NCI-H1694 treated with DMSO at 0.1 percent for 48 hours (cell line): ENCODE measurements around the gene NRG2.

Source experiments
- DNase-seq: peaks from one replicate; lab custom pipeline; 2025; lab: John Stamatoyannopoulos, UW

Gene NRG2

DNA sequence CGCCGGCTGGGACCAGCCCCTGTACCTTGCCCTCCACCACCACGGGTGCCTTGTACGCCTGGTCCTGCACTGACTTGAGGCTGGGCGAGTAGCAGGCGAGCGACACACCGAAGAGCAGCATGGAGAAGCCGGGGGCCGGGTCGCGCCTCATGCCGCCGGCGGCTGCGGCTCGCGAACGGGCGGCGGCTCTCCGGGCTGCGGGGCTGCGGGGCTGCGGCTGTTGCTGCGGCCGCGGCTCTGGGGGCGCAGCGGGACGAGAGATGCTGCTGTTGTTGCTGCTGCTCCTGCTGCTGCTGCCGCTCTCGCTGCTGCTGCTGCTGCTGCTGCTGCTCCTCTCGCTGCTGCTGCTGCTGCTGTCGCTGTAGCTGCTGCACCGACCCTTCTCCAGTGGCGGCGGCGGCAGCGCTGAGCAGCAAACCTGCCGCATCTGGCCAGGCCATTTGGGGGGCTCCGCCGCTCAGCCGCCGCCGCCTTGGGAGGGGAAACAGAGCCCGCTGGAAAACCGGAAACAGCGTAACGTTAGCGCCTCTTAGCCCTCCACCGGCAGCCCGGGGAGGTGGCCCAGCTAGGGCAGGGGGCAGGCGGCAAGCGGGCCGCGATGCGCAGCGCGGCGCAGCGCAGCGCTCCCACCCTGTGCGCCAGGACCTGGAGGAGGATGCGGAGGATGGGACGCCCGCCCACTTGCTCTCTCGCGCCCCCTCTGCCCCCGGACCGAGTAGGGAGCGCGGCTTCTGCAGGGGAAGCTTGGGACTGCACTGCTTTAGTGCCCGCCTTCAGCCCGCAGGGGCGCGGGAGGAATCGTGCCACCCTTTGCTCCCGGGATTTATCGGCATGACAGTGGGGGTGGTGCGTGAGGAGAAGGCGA is at the start of gene NRG2:
NRG2 (minus strand) TSS at position 657 of the 865 bp plus-strand sequence.
- peak; percentile 65 for DNase-seq

DNA sequence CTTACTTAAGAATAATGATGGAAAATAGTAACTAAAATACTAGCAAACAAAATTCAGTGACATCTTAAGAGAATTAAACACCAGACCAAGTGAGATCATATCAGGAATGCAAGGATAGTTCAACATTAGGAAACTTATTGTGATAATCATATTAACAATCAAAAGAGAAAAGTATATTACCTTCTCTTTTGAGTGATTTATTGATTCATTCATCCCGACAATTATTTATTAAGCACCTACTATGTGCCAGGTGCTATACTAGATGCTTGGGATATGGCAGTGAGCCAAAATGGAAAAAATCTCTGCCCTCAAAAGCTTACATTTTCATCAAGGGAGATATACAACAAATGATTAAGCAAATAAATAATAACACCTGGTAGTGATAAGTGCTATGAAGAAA is 47.2 kb upstream of the NRG2 start:
- no peak for DNase-seq

DNA sequence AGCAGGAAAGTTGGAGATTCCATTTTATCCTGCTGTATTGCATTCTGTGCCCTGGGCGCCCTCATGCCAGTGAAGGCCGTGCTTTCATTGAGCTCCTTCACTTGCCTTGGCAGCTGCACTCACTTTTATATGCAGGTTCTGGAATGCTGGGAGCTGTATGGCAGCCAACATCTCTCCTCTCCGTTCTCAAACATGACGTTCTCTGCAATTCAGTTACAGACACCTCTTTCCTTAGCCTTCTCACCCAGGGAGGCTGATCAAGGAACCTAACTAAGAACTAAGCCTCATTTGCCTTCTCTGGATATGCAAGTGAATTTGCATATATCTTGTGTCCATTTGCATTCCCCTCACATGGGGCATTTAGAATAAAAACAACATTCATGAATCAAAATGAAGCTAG is 41.4 kb upstream of the NRG2 start:
- no peak for DNase-seq

DNA sequence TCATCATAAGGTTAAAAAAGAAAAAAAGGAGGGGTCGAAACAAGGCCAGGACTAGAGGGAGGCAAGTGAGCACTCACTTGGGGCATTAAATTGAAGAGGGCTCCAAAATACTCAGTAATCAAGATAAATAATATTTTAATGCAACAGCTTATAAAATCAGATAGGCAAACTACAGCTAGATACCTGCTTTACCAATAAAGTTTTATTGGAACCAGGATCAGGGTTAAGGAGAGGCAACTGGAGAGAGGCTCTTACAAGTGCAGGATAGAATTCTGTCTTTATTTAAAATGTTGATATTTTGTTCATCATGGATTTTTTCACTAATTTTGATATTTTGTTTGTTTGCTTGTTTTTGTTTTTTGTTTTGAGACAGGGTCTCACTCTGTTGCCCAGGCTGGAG is 40.6 kb upstream of the NRG2 start:
- no peak for DNase-seq

DNA sequence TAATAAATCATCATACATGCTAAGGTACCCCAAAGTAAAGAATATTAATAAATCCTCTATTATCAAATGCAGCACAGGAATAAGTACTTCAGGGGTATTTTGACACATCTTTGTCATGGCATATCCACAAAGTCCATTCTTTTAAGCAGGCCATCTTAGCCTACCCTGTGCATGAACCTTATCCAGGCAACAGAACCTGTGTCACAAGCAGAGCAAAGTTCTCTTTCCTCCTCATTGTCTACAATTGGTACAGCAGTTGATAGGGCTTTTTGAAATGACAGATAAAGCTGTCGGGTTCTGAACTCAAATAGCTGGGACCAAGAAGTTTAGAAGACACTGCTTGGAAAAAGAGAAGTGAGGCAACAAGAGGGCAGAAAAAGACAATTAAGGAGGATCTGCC is 40.0 kb upstream of the NRG2 start:
- DNase-seq: no peak

DNA sequence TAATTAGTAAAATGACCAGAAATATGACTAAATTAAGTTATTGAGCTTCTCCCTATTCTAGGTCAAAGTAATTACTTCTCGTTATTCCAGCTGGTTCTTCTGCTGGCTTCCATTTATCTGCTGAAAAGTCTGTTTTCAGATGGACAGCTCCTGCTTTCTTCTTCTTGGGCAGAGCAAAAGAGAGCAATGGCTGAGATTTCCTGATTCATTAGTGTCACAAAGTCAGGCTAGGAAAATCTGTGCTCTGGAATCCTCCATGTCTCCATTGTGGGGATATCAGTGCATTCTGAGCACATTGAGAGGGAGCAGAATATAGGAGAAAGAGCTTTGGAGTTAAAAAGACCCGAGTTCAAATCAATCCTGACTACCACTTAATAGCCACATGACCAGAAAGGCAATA is 33.7 kb upstream of the NRG2 start:
- no peak for DNase-seq

DNA sequence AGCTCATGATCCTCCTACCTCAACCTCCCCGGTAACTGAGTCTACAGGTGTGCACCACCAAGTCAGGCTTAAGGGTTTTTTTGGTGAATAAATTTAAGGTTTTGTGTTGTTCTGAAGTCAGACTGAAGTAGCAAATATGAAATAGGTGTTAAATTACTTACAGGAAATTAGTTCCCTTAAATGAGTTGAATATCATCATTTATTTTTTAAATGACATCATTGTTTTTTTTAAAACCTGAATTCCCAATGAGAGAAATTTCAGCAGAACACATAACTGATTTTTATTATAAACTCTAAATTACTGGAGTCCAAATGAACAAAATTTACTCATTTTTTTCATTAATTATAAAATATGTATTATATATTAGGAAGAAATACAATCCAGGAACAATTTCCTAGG is 33.0 kb upstream of the NRG2 start:
- DNase-seq: no peak

DNA sequence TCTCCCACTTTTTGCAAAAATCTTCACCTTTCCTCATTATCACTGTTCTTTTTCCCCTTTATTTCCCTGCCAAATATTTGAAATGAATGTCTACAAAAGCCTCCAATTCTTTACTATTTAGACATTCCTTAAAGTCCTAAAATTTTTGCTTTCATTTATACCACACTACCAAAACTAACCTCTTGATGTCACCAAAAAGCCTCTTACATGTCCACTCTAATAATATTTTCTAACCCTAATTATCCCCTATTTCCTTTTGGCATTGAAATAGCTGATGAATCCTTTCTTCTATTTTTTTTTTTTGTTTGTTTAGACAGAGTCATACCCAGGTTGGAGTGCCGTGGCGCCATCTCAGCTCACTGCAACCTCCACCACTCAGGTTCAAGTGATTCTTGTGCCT is 32.3 kb upstream of the NRG2 start:
- no peak for DNase-seq

DNA sequence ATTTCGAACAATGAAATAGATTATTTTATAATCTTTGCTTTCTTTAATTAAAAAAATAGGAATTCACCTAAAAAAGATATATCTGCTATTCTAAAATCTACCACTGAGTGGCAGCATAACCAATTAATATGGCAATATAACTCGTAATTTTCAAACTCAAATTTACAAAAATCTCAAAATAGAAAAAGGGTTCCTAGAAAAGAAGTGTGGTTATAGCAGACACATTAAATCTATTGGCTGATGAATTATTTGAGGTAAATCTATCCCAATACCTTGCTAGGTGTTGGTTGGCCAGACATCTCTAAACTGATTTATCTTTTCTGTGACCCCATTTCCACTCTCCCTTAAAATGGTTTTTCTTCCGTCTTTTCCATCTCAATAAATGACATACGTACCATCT is 30.2 kb upstream of the NRG2 start:
- DNase-seq: no peak

DNA sequence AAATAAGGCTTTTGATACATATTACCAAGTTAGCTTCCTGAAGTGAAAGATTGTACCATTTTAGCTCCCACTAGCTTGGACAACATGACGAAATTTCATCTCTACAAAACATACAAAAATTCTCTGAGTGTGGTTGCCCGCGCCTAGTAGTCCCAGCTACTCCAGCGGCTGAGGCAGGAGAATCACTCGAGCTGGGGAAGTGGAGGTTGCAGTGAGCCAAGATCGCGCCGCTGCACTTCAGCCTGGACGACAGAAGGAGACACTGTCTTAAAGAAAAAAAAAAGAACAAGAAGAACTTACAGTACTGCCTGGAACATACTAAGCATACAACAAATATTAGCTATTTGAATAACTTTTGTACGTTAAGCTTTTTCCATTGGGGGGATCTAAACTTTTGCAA is 29.7 kb upstream of the NRG2 start:
- no peak for DNase-seq

DNA sequence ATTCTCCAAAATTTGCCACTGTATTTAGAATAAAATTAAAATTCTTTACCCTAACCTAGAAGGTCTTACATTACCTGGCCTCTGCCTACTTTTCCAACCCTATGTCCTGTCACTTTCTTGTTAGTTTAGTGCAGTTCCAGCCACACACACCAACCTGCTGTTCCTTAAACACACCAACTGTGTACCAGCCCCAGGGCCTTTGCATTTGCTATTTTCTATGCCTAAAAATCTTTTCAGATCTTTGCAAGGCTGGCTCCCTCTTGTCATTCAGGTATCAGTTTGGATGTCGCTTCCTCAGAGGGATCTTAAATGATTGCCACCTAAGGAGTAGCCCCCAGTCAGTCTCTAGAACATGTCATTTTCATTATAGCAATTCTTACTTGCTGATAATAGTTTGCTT is 17.7 kb upstream of the NRG2 start:
- DNase-seq: no peak

DNA sequence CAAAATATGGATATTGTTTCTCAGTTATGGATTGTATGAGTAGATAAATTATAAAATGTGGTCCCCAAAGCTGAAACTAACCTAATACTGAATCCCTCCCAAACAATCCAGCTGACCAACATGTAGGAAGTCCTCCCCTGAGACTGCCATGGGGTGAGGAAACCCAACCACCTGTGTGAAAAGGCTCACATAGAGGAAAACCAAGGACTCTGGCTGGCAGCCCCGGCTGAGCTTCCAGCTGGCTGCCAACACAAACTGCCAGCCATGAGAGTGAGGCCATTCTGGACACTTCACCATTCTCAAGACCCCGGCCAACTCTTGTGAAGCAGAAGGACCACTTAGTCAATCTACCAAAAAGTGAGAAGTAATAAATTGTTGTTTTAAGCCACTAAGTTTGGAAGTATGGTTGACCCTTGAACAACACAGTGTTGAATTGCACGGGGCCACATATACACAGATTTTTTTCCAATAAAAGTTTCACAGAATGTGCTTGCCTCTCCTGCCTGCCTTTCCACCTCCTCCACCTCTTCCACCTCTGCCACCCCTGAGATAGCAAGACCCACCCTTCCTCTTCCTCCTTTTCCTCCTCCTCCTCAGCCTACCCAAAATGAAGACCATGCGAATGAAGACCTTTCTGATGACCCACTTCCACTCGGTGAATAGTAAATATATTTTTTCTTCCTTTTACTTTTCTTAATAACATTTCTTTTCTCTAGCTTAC is 15.3 kb upstream of the NRG2 start:
- DNase-seq: no peak

DNA sequence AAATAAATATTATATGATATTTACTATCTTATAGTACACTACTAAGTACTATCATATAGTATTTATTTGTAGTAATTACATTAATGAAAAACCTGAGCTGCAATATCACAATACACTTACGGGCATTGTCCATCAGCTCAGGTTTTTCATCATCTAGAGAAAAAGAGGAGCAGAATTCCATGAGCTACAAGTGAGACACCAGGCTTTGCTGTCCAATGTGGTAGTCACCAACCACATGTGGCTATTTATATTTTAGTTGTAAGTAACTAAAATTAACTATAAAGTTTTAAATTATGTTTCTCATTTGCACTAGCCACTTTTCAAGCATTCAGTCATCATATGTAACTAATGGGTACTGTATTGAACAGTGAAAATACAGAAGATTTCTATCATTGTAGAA is 13.8 kb upstream of the NRG2 start:
- DNase-seq: no peak

DNA sequence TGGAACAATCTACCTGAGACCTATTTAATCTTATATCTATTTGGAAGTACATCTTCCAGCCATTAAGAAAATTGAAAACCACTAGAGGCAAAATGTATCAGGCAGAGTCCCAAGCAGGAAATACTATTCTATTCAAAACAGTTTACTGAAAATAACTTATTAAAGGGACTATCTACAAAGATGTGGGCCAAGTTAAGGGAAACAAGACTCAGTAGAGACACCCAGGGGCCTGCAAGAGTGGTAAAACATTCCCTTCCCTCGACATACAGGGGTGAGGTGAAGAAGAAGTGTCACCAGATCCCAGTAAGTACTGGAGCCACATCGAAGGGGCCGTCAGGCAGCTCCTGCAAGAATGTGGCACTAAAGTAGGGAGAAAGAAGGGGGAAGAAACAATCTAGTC is 12.1 kb upstream of the NRG2 start:
- no peak for DNase-seq

DNA sequence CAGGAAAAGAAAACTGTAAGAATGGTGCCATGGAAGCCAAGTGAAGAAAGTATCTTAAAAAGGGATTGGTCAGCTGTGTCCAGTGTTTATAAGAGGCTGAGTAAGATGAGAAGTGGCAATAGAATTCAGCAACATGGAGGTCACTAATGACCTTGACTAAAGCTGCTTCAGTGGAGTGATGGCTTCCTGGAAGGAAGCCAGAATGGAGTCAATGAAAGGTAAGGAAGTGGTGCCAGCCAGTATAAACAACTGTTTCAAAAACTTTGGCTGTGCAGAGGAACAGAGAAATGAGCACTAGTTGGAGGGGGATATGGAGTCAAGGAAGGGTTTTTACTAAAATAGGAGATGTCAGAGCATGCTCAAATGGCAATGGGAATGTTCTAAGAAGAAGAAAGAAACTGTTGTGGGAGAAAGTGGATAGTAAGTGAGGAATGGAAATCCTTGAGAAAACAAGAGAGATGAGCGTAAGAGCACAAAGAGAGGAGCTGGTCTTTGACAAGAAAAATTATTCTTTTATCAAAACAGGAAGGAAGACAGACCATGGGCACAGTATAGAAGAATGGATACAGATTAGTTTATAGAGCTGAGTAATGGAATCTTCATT is 11.1 kb upstream of the NRG2 start:
- DNase-seq: no peak

DNA sequence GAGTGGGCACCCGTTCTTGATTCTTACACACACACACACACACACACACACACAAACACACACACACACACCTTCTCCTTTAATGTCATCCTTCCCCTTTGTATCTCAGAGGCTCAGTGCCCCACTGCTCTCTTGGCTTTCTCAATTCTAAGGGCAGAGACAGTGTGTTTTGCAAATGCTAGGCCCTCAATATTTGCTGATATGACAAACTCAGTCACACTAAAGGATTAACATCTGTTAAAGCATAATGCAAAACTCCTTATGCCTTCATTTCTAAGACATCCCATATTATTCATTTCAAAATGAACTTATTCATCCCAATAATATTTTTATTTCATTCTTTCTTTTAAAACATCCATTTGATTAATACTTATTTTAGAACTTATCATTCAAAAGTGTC is 8.9 kb upstream of the NRG2 start:
- no peak for DNase-seq

DNA sequence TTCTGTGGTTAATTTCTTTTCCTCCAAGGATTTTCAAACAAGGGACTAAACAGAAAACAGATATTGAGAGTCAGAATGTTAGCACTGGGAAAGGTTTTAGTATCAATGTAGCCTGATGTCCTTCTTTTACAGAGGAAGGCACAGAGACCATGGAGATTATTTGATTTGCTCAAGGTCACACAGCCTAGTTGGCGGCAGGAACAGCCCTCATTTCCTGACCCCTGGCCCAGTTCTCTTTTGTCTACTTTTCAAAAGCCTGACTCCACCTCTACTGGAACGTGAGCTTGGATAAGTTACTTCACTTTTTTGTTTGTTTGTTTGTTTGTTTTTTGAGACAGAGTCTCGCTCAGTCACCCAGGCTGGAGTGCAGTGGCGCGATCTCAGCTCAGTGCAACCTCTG is 6.6 kb upstream of the NRG2 start:
- no peak for DNase-seq

DNA sequence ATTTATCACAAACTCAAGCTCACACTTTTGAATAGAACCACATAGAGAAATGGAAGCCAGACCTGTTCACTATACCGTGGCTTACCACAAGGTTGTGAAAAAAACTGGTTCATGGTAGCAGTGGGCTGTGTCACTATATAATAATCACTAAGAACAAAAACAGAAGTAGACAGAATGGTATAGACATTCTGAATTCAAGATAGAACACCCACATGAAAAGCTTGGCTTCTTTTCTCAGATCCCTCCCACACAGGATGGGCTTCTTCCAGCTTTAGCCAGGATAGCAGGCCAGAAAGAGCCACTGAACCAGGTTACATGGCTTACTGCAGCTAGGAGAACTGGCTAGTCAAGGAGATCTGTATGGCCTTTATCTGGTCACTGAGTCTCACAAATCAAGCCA is 6.1 kb upstream of the NRG2 start:
- DNase-seq: no peak

DNA sequence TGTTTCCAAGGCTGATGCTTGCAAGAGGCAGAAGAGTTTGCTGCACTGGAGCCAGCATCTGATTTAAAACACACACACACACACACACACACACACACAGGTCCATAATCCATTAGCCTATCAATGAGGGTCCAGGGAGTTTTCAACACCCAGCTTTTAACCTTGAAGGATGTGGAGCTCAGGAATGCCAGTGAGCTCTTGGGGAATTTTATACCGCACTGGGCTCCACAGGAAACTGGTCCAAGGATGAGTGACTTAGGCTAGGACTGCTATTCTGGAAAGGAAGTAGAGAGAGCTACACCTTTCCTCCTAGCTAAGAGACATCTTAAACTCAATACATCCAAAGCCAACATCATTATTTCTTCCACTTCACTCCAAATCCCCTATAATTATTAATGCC is 942 bp upstream of the NRG2 start:
- no peak for DNase-seq

DNA sequence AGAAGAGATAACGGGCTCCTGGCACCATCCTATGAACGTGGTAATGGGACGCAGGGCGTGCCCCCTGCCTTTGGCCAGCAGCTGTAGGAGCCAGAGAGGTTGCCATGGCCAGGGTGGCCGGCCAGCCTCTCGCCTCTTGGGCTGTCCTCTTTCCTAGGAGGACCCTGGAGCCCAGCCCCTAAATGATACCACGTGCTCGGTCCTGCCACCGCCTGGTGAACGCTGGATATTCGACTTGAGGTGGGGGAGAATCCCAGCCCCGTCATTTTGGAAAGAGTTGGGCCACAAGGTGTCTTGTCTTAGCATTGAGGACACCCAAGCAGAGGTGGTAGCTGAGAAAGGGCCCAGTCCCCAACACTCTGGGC is 391 bp upstream of the NRG2 start:
- DNase-seq: peak; percentile 43

DNA sequence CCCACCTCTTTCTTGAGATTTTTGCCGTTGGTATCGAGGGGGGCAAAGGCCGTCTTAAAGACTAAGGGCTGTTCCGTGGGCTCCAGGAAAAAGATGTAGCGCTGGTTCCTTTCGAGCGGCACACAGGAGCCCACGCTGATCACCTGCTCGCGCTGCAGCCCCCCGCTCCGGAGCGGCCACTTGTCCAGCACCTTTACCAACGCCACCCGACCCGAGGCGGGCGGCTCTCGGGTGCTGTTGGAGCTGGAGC is 781 bp downstream of the NRG2 start:
- no peak for DNase-seq

DNA sequence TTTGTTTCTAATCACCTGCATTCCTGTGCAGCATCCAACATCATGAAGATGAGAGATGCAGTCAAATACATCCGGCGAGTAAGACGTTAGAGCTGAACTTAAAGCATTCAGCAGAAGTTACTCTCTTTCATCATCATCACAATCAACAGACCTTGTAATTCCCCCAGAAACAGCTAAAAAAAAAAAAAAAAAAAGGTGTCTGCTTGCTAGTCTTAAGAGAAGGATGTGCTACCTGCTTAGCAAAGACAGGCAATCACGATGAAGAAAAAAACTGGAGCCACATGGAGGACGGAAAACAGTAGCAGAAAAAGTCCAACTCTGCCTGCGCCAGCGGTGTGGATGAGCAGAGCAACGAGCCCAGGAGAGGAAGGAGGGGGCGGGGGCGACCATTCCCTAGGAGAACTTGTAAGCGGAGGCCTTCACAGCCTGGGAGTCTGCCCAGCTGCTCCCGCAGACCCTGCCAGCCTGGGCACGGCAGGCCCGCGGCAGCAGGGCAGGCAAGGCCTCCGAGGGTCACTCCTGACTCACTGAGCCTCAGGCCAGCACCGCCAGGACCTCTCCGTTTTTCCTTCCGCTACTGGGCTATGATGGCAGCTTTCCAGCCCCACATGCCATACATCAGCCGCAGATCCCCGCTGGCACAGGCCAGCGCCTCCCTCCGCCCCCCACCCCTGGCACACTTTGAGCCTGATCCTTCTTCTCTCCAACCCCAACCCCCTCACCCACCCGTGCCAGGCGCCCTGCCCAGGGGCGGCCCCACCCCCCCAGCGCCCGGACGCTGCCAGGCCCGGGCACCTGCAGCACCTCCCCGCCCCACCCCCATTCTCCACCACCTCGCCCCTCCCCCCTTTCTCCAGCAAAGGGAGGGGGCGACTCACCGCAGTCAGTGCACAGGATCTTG is 1.4 kb downstream of the NRG2 start:
- DNase-seq: peak; percentile 34

DNA sequence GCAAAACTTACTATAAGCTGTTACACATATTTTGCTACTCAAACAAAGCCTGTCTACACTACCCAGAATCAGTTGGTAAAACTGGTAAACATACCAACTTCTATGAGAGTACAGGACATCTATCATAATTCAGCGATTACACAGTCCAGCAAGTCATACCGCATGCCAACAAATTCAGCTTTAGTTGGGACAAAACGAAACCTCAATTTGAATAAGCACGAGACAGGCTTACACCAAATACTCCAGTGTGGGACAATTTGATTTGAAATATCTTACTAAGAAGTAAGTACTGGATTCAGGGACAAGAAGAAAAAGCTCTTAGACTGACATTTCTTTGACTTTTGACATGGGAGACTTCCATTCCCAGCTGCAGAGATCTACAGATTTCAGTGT is 2.0 kb downstream of the NRG2 start:
- no peak for DNase-seq
